Measurements from ENCODE around the gene MYO1F.

DNA sequence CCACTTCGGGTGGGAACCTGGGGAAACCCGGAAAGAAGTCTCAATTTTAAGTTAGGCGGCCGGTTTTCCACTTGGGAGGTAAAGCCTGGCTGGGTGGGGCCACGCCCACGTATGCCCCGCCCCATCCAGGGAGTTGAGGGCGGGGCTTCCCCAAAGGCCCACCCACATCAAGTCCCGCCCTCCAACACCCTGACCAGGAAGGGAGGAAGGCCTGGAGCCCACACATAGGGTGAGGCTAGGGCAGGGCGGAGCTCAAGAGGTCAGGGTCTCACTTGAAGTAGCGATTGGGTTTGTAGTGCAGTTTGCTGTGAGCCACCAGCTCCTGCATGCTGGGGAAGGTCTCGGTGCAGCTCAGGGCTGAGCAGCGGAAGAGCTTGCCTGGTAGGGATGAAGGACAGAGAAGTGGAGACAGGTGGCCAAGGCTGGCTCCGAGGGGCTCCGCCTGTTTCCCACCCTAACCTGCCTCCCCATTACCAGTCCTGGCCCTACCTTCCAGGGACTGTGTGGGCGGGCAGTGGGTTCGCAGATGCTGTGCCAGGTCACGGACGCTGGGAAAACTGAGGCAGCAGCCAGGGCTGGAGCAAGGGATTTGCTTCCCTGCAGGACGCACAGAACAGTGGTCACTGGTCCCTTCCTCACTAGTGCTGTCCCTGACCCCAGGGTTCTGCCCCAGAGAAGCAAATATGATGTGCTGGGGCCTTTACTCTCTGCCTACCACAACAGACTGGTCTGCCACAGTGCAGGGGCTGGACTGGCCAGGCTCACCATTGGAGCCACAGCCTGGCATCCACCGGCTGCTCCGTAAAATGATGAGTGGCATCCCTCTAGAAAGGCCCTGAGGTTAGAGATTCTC lies 64.9 kb downstream of the MYO1F start:
- no peak for TF ChIP-seq POLR2AphosphoS5 (IDR thresholded peaks at IDR 0.05; ENCODE audit: low read length)
- TF ChIP-seq, protein P1, sequence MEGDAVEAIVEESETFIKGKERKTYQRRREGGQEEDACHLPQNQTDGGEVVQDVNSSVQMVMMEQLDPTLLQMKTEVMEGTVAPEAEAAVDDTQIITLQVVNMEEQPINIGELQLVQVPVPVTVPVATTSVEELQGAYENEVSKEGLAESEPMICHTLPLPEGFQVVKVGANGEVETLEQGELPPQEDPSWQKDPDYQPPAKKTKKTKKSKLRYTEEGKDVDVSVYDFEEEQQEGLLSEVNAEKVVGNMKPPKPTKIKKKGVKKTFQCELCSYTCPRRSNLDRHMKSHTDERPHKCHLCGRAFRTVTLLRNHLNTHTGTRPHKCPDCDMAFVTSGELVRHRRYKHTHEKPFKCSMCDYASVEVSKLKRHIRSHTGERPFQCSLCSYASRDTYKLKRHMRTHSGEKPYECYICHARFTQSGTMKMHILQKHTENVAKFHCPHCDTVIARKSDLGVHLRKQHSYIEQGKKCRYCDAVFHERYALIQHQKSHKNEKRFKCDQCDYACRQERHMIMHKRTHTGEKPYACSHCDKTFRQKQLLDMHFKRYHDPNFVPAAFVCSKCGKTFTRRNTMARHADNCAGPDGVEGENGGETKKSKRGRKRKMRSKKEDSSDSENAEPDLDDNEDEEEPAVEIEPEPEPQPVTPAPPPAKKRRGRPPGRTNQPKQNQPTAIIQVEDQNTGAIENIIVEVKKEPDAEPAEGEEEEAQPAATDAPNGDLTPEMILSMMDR (IDR thresholded peaks at IDR 0.05 in 2 of 3, conservative IDR thresholded peaks at IDR 0.05 in 1 of 3; ENCODE audit: control insufficient read depth in 2 of 3, extremely low read depth in 1 of 3, insufficient read depth in 1 of 3, low read depth in 3 of 3, low read length in 3 of 3), result no peak
